HepG2 (cell line): ENCODE measurements around the gene ZMAT2. TPM values are rescaled to one million over a fixed set of nuclear protein-coding genes. Genes with fewer than 3 reads are reported as not detected.
A peak's percentile ranks its signal among the peaks of the same experiment; 100 is the strongest.

Experiments
- CCDC6 ChIP-seq: sonication (generic); formaldehyde crosslinking; IDR thresholded peaks from 2 replicates; pipeline ENCODE4 v1.8.1; 2022; ENCODE audit warnings: mild to moderate bottlenecking, missing genetic modification reagents, moderate library complexity
- CREB1 ChIP-seq, 2 experiments: fragments of 450-650 bp in 1 of 2; IDR thresholded peaks; 2 replicates each; pipeline ENCODE4 v1.6.1; 2016 to 2017; ENCODE audit warnings: control low read depth in 1 of 2, mild to moderate bottlenecking in 1 of 2, missing compliant biosample characterization in 1 of 2, missing genetic modification characterization in 1 of 2
- EEA1 ChIP-seq: sonication (generic); formaldehyde crosslinking; IDR thresholded peaks from 2 replicates; pipeline ENCODE4 v1.5.1; 2020; ENCODE audit warnings: mild to moderate bottlenecking, missing genetic modification reagents, borderline replicate concordance
- HMG20B ChIP-seq: conservative IDR thresholded peaks from 2 replicates; pipeline ENCODE4 v1.6.1; 2016; ENCODE audit warnings: missing genetic modification reagents, missing compliant biosample characterization
- HOXD1 ChIP-seq: sonication (generic); formaldehyde crosslinking; IDR thresholded peaks from 2 replicates; pipeline ENCODE4 v1.5.0; 2020; ENCODE audit warnings: missing genetic modification reagents
- KAT2B ChIP-seq: fragments of 150-350 bp; IDR thresholded peaks from 2 replicates; pipeline ENCODE4 v1.6.1; 2014; ENCODE audit warnings: low read depth, low read length, borderline replicate concordance
- MAFK ChIP-seq, 2 experiments: IDR thresholded peaks in 1 of 2; conservative IDR thresholded peaks in 1 of 2; 2 replicates each; pipeline ENCODE4 v1.6.1; 2011; ENCODE audit warnings: improper control_type of control experiment in 2 of 2, low read length in 2 of 2
- MNT ChIP-seq: fragments of 450-650 bp; IDR thresholded peaks from 2 replicates; pipeline ENCODE4 v1.6.1; 2016
- PLSCR1 ChIP-seq: sonication (generic); formaldehyde crosslinking; IDR thresholded peaks from 2 replicates; pipeline ENCODE4 v1.5.0; 2020; ENCODE audit warnings: missing genetic modification reagents, mild to moderate bottlenecking, borderline replicate concordance
- RNF219 ChIP-seq: sonication (generic); formaldehyde crosslinking; IDR thresholded peaks from 2 replicates; pipeline ENCODE4 v1.5.0; 2020; ENCODE audit warnings: mild to moderate bottlenecking, missing genetic modification reagents
- SKI ChIP-seq: fragments of 450-650 bp; IDR thresholded peaks from one replicate; pipeline ENCODE4 v1.6.1; 2018; ENCODE audit warnings: mild to moderate bottlenecking; ENCODE audit not compliant: partially characterized antibody
- ZBTB46 ChIP-seq: sonication (generic); formaldehyde crosslinking; IDR thresholded peaks from 2 replicates; pipeline ENCODE4 v1.4.0; 2020; ENCODE audit warnings: mild to moderate bottlenecking, missing genetic modification reagents, borderline replicate concordance
- ZBTB49 ChIP-seq: sonication (generic); formaldehyde crosslinking; IDR thresholded peaks from 2 replicates; pipeline ENCODE4 v1.4.0; 2020; ENCODE audit warnings: missing genetic modification reagents, borderline replicate concordance
- ZNF160 ChIP-seq: sonication (generic); formaldehyde crosslinking; IDR thresholded peaks from 2 replicates; pipeline ENCODE4 v1.8.0; 2022; ENCODE audit warnings: mild to moderate bottlenecking, inconsistent platforms, missing genetic modification reagents
- ZNF33B ChIP-seq: sonication (generic); formaldehyde crosslinking; IDR thresholded peaks from 2 replicates; pipeline ENCODE4 v1.5.1; 2020; ENCODE audit warnings: mild to moderate bottlenecking, missing genetic modification reagents
- ZNF577 ChIP-seq: sonication (generic); formaldehyde crosslinking; IDR thresholded peaks from 2 replicates; pipeline ENCODE4 v1.4.0; 2020; ENCODE audit warnings: mild to moderate bottlenecking, low read depth, missing genetic modification reagents, borderline replicate concordance
- ZNF607 ChIP-seq: sonication (generic); formaldehyde crosslinking; IDR thresholded peaks from 2 replicates; pipeline ENCODE4 v1.5.1; 2020; ENCODE audit warnings: missing genetic modification reagents, mild to moderate bottlenecking, borderline replicate concordance
- ZZZ3 ChIP-seq: sonication (generic); formaldehyde crosslinking; IDR thresholded peaks from 2 replicates; pipeline ENCODE4 v1.4.0; 2020; ENCODE audit warnings: missing genetic modification reagents, mild to moderate bottlenecking, borderline replicate concordance
- polyA plus RNA-seq, 8 experiments: library from polyadenylated mRNA; depleted of rRNA in 3 of 8; stranded (reverse) in 7 of 8; unstranded in 1 of 8; fragments of >200 nt; fragmentation: Illumina TruSeq in 4 of 8; extraction: Trizol in 4 of 8; gene quantifications; 2 replicates each; pipeline versions ENCODE4 v1.2.1 to v1.2.3, GENCODE V29; 2011 to 2016; ENCODE audit warnings: low read depth in 4 of 8, missing spikeins in 1 of 8, mixed read lengths in 1 of 8; ENCODE audit not compliant: insufficient read depth in 1 of 8
- total RNA-seq, 5 experiments: library from RNA; depleted of rRNA; stranded (reverse); fragments of >200 nt; fragmentation: Illumina TruSeq; extraction: Trizol; gene quantifications; 2 replicates each; pipeline ENCODE4 v1.2.3, GENCODE V29; 2016; ENCODE audit warnings: low read depth in 1 of 5

ZMAT2 gene
- total and polyA plus RNA-seq, 2 of the 13 experiments (the other 11 are each of a cell fraction or from before 2014, with no cell fraction given) = 35.4 to 92.8 TPM

GRCh38 chr5:140690941-140691924, 9.0 kb upstream of the ZMAT2 start, which contains the start of the genes HARS1 and HARS2 (continued):
- peak; percentile 92 for TF ChIP-seq ZNF607 (CRISPR knock-in tag)
- TF ChIP-seq MAFK (conservative IDR thresholded peaks at IDR 0.05 in 1 of 2, IDR thresholded peaks at IDR 0.05 in 1 of 2; ENCODE audit: low read length in 2 of 2) = no peak
- TF ChIP-seq PLSCR1 (CRISPR knock-in tag) = peak; percentile 74; the same call in 1 of the 2 replicates
- TF ChIP-seq ZZZ3 (CRISPR knock-in tag) = no peak
- no peak for TF ChIP-seq HMG20B (CRISPR knock-in tag)
- no peak for TF ChIP-seq ZBTB46 (CRISPR knock-in tag)
- TF ChIP-seq HOXD1 = peak; percentile 69; the same call in 1 of the 2 replicates
- peak; percentile 47 for TF ChIP-seq MNT
- 0 out of 2 replicates have a peak, but pooled peaks have one; percentile 34 for TF ChIP-seq ZNF33B (CRISPR knock-in tag)
- TF ChIP-seq CCDC6 (CRISPR knock-in tag) = peak; percentile 76; the same call in 1 of the 2 replicates
- no peak for TF ChIP-seq RNF219
- peak; percentile 67; the same call in 1 of the 2 replicates for TF ChIP-seq EEA1 (CRISPR knock-in tag)
- TF ChIP-seq ZBTB49 (CRISPR knock-in tag) = no peak
- no peak for TF ChIP-seq ZNF577 (CRISPR knock-in tag)
- TF ChIP-seq KAT2B = no peak
- peak; percentile 18; the same call in 1 of the 2 replicates for TF ChIP-seq CREB1 (IDR thresholded peaks at IDR 0.05)
- peak; percentile 74; the same call in 1 of the 2 replicates for TF ChIP-seq CREB1 (CRISPR knock-in tag; IDR thresholded peaks at IDR 0.05)
- no peak for TF ChIP-seq ZNF160 (CRISPR knock-in tag)
- TF ChIP-seq SKI = peak; percentile 39
